H1 (cell line): ENCODE results near the gene SMG9. TPM values are rescaled to one million over a fixed set of nuclear protein-coding genes. Genes with fewer than 3 reads are reported as not detected.

Source experiments
- CTCF ChIA-PET: fragments of 300-600 bp; sonication (Branson Sonifier 250); formaldehyde crosslinking; loops from one replicate; lab custom pipeline; 2021; ENCODE audit not compliant: partially characterized antibody; lab: Charles Lee
- POLR2A ChIA-PET: fragments of 300-600 bp; sonication (Branson Sonifier 250); formaldehyde crosslinking; loops from one replicate; lab custom pipeline; 2021; ENCODE audit warnings: inconsistent platforms; ENCODE audit not compliant: partially characterized antibody; lab: Charles Lee
- DNase-seq, 2 experiments: peaks; one replicate each; pipeline versions ENCODE4 v3.0.0 to v3.0.0-alpha.2; 2010 to 2022; ENCODE audit warnings: low spot score in 2 of 2, low read depth in 1 of 2, mixed read lengths in 1 of 2
- FAIRE-seq: peaks from 2 replicates; lab custom pipeline; 2011; peaks lifted over from hg19 to GRCh38; lab: Jason Lieb, UNC
- H2AFZ ChIP-seq: 2 replicates; pipeline ENCODE4 v1.8.1; 2012; ENCODE audit warnings: low read length, inconsistent platforms
- H2AK5ac ChIP-seq: 2 replicates; pipeline ENCODE4 v1.6.1; 2013; ENCODE audit warnings: low read depth, low read length
- H2BK120ac ChIP-seq: replicated peaks from 2 replicates; pipeline ENCODE3; 2013; ENCODE audit warnings: low read depth, low read length, inconsistent platforms
- H2BK12ac ChIP-seq: 2 replicates; pipeline ENCODE4 v1.6.1; 2013; ENCODE audit warnings: low read depth, low read length
- H2BK15ac ChIP-seq: 2 replicates; pipeline ENCODE4 v1.6.1; 2013; ENCODE audit warnings: low read length
- H2BK20ac ChIP-seq: 2 replicates; pipeline ENCODE4 v1.6.1; 2013; ENCODE audit warnings: low read length
- H2BK5ac ChIP-seq: 2 replicates; pipeline ENCODE4 v1.6.1; 2013; ENCODE audit warnings: low read depth, low read length
- H3K14ac ChIP-seq: 2 replicates; pipeline ENCODE4 v1.6.1; 2013; ENCODE audit warnings: inconsistent platforms; ENCODE audit not compliant: insufficient read length
- H3K18ac ChIP-seq: 2 replicates; pipeline ENCODE4 v1.6.1; 2013; ENCODE audit warnings: low read length; ENCODE audit errors: extremely low read depth
- H3K23ac ChIP-seq: 2 replicates; pipeline ENCODE4 v1.6.1; 2013; ENCODE audit warnings: inconsistent platforms; ENCODE audit not compliant: insufficient read length
- H3K23me2 ChIP-seq: 2 replicates; pipeline ENCODE4 v1.6.1; 2013; ENCODE audit warnings: low read depth, low read length
- H3K27ac ChIP-seq: 2 replicates; pipeline ENCODE4 v1.6.1; 2011; ENCODE audit warnings: low read depth, low read length, inconsistent platforms
- H3K27me3 ChIP-seq, 4 experiments: replicated peaks in 1 of 4; 1 replicate in 1 of 4; 2 replicates in 3 of 4; pipeline versions ENCODE4 v1.6.1 to v1.8.1; 2011 to 2013; ENCODE audit warnings: low read length in 3 of 4, mild to moderate bottlenecking in 3 of 4, inconsistent platforms in 2 of 4, mixed read lengths in 2 of 4, moderate library complexity in 1 of 4; ENCODE audit not compliant: control insufficient read depth in 3 of 4, insufficient read depth in 3 of 4; ENCODE audit errors: extremely low read depth in 1 of 4
- H3K36me3 ChIP-seq, 4 experiments: 2 replicates each; pipeline versions ENCODE4 v1.6.1 to v1.8.1; 2011 to 2013; ENCODE audit warnings: mild to moderate bottlenecking in 4 of 4, low read length in 3 of 4, moderate library complexity in 2 of 4, control low read depth in 1 of 4, inconsistent platforms in 1 of 4; ENCODE audit not compliant: insufficient read depth in 4 of 4, control insufficient read depth in 2 of 4
- H3K4ac ChIP-seq: replicated peaks from 2 replicates; pipeline ENCODE3; 2013; ENCODE audit warnings: low read length, low read depth, mixed read lengths, inconsistent platforms; ENCODE audit not compliant: insufficient read length
- H3K4me1 ChIP-seq, 4 experiments: replicated peaks in 1 of 4; 1 replicate in 1 of 4; 2 replicates in 3 of 4; pipeline versions ENCODE4 v1.6.1 to v1.8.1; 2011 to 2013; ENCODE audit warnings: low read length in 3 of 4, inconsistent platforms in 2 of 4, mixed read lengths in 1 of 4; ENCODE audit not compliant: insufficient read depth in 4 of 4, control insufficient read depth in 3 of 4
- H3K4me2 ChIP-seq, 2 experiments: 2 replicates each; pipeline versions ENCODE4 v1.6.1 to v1.8.1; 2011 to 2013; ENCODE audit warnings: low read depth in 2 of 2, low read length in 2 of 2, control low read depth in 1 of 2, inconsistent platforms in 1 of 2, mild to moderate bottlenecking in 1 of 2; ENCODE audit not compliant: insufficient read depth in 1 of 2
- H3K4me3 ChIP-seq, 4 experiments: fragments of 200-600, 300-600 bp in 1 of 4; sonication (generic), shearing (Covaris generic), sonication (Bioruptor Twin) in 1 of 4; 2 replicates each; pipeline versions ENCODE4 v1.5.1 to v1.8.1; 2011 to 2016; ENCODE audit warnings: low read length in 4 of 4, low read depth in 3 of 4, control low read depth in 2 of 4, inconsistent platforms in 2 of 4, mild to moderate bottlenecking in 2 of 4, mixed read lengths in 1 of 4, moderate library complexity in 1 of 4; ENCODE audit not compliant: insufficient read depth in 2 of 4; ENCODE audit errors: extremely low read depth in 1 of 4
- H3K56ac ChIP-seq: replicated peaks from 2 replicates; pipeline ENCODE3; 2013; ENCODE audit warnings: low read depth, mild to moderate bottlenecking, mixed read lengths, low read length, inconsistent platforms; ENCODE audit not compliant: insufficient read length
- H3K79me1 ChIP-seq: 2 replicates; pipeline ENCODE4 v1.6.1; 2013; ENCODE audit warnings: low read depth, low read length, control low read depth
- H3K79me2 ChIP-seq, 2 experiments: 2 replicates each; pipeline versions ENCODE4 v1.6.1 to v1.8.1; 2012 to 2013; ENCODE audit warnings: low read length in 2 of 2, mild to moderate bottlenecking in 2 of 2, inconsistent platforms in 1 of 2; ENCODE audit not compliant: insufficient read depth in 2 of 2, control insufficient read depth in 1 of 2
- H3K9ac ChIP-seq, 4 experiments: replicated peaks in 1 of 4; 1 replicate in 1 of 4; 2 replicates in 3 of 4; pipeline versions ENCODE4 v1.6.1 to v1.8.1; 2011 to 2013; ENCODE audit warnings: low read depth in 3 of 4, low read length in 3 of 4, control low read depth in 2 of 4, mild to moderate bottlenecking in 2 of 4, moderate library complexity in 2 of 4, inconsistent platforms in 1 of 4; ENCODE audit errors: extremely low read depth in 1 of 4
- H3K9me3 ChIP-seq, 2 experiments: 2 replicates each; pipeline versions ENCODE4 v1.6.1 to v1.8.1; 2012 to 2013; ENCODE audit warnings: mild to moderate bottlenecking in 2 of 2, moderate library complexity in 2 of 2, control low read depth in 1 of 2, inconsistent platforms in 1 of 2, low read depth in 1 of 2, low read length in 1 of 2, mixed read lengths in 1 of 2; ENCODE audit not compliant: insufficient read depth in 2 of 2
- H4K20me1 ChIP-seq, 2 experiments: replicated peaks in 1 of 2; 2 replicates each; pipeline versions ENCODE3 to v1.8.1; 2011 to 2013; ENCODE audit warnings: inconsistent platforms in 2 of 2, low read length in 2 of 2, mild to moderate bottlenecking in 1 of 2; ENCODE audit not compliant: insufficient read depth in 2 of 2, control insufficient read depth in 1 of 2
- H4K5ac ChIP-seq: 2 replicates; pipeline ENCODE4 v1.6.1; 2013; ENCODE audit warnings: low read length, low read depth, mixed read lengths, inconsistent platforms; ENCODE audit not compliant: insufficient read length
- H4K8ac ChIP-seq: 2 replicates; pipeline ENCODE4 v1.8.0; 2013; ENCODE audit warnings: mild to moderate bottlenecking, moderate library complexity, low read length, inconsistent platforms; ENCODE audit not compliant: insufficient read depth; ENCODE audit errors: extremely low read depth
- H4K91ac ChIP-seq: replicated peaks from 2 replicates; pipeline ENCODE3; 2013; ENCODE audit warnings: low read length, mixed read lengths, inconsistent platforms; ENCODE audit not compliant: insufficient read length
- BACH1 ChIP-seq: IDR thresholded peaks from 2 replicates; pipeline ENCODE4 v1.6.1; 2012; ENCODE audit warnings: low read length, improper control_type of control experiment
- CTBP2 ChIP-seq: IDR thresholded peaks from 2 replicates; pipeline ENCODE4 v1.7.0; 2011; ENCODE audit warnings: borderline replicate concordance, mild to moderate bottlenecking, moderate library complexity, mixed read lengths, low read length; ENCODE audit not compliant: insufficient read depth, insufficient read length
- CTCF ChIP-seq, 3 experiments: IDR thresholded peaks; 1 replicate in 2 of 3; 2 replicates in 1 of 3; pipeline versions ENCODE4 v1.5.1 to v1.6.1; 2011; ENCODE audit warnings: low read length in 3 of 3, mild to moderate bottlenecking in 3 of 3, inconsistent platforms in 2 of 3, low read depth in 1 of 3, moderate library complexity in 1 of 3; ENCODE audit not compliant: insufficient read depth in 1 of 3; ENCODE audit errors: control extremely low read depth in 1 of 3
- E2F6 ChIP-seq: IDR thresholded peaks from 2 replicates; pipeline ENCODE4 v1.6.1; 2012; ENCODE audit warnings: inconsistent platforms
- EP300 ChIP-seq, 2 experiments: IDR thresholded peaks; 1 replicate in 1 of 2; 2 replicates in 1 of 2; pipeline ENCODE4 v1.6.1; 2011 to 2012; ENCODE audit warnings: low read depth in 2 of 2, low read length in 2 of 2, mild to moderate bottlenecking in 2 of 2, borderline replicate concordance in 1 of 2, inconsistent platforms in 1 of 2, moderate library complexity in 1 of 2
- EZH2 ChIP-seq: fragments of 200-600 bp; sonication (generic); IDR thresholded peaks from 2 replicates; pipeline ENCODE4 v1.7.1; 2012; ENCODE audit warnings: low read depth, mild to moderate bottlenecking, moderate library complexity, low read length, inconsistent platforms; ENCODE audit not compliant: severe bottlenecking
- RNF2 ChIP-seq: fragments of 200-900, 300-1000 bp; sonication (generic); IDR thresholded peaks from 2 replicates; pipeline ENCODE4 v1.7.1; 2016; ENCODE audit warnings: borderline replicate concordance, low read depth, mild to moderate bottlenecking, antibody characterized with exemption, low read length; ENCODE audit not compliant: poor library complexity, severe bottlenecking; ENCODE audit errors: missing control alignments
- WGBS, 2 experiments: shearing (Covaris generic) in 1 of 2; methylation state at CpG; one replicate each; pipeline versions ENCODE4 v1.1.6 to v1.1.7; 2013 to 2015; ENCODE audit warnings: low lambda C conversion rate in 2 of 2, mixed read lengths in 2 of 2, inconsistent platforms in 1 of 2, low coverage in 1 of 2, missing lambda C conversion rate in 1 of 2; ENCODE audit not compliant: insufficient replicate concordance in 2 of 2, insufficient coverage in 1 of 2, insufficient read length in 1 of 2; ENCODE audit errors: extremely low coverage in 1 of 2, missing lambda C conversion rate in 1 of 2; 5-methylcytosine and 5-hydroxymethylcytosine counted together
- polyA plus RNA-seq, 7 experiments: library from polyadenylated mRNA; depleted of rRNA in 3 of 7; stranded (reverse) in 5 of 7; unstranded in 2 of 7; fragments of >200 nt in 5 of 7; fragments of 200-250 nt in 2 of 7; gene quantifications; 1 replicate in 5 of 7; 2 replicates in 1 of 7; 4 replicates in 1 of 7; pipeline versions ENCODE4 v1.2.1 to v1.2.3, GENCODE V29; 2011 to 2013; ENCODE audit warnings: missing spikeins in 2 of 7, mixed read lengths in 2 of 7
- total RNA-seq: library from RNA; stranded (reverse); fragmentation: NEBNext Ultra II Directional; extraction: Animal tissue kit (Norgen Biotek cat#: 25700); gene quantifications from 2 replicates; pipeline ENCODE4 v1.2.1, GENCODE V29; 2021

The SMG9 gene
- total and polyA plus RNA-seq, 2 of the 8 experiments (the other 6 are each of a cell fraction or from before 2014, with no cell fraction given), result 20.4 to 28.7 TPM

- H3K36me3 ChIP-seq, result peaks cover 16 to 44% (median 38%) of the 10 kb centered on the region in 4 experiments
- H2BK5ac ChIP-seq, result no peak overlapping the region
- H3K27me3 ChIP-seq, result no peaks in the 10 kb centered on the region
- H3K4me3 ChIP-seq, result no peak overlapping the region
- H4K8ac ChIP-seq, result no peak overlapping the region
- WGBS, 2 experiments, result 90% methylated on average over 16 of the region's 16 CpGs; no CpG with 5 or more reads in 1 of the 2 experiments
- H3K79me2 ChIP-seq, result no peaks in the 10 kb centered on the region
- no peak overlapping the region for H3K4ac ChIP-seq
- FAIRE-seq (no peak), DNase-seq (no peak)
- no peak overlapping the region for H2AK5ac ChIP-seq
- POLR2A ChIA-PET, result interaction anchor here (1.6 kb wide), 1 partner anchor 11 kb away, joined by 5 read pairs; no protein-coding TSS in a partner anchor
- no peak overlapping the region for H3K27ac ChIP-seq
- H3K4me1 ChIP-seq, result no peaks in the 10 kb centered on the region
- no peak overlapping the region for H2BK12ac ChIP-seq
- H3K56ac ChIP-seq, result no peak overlapping the region
- H3K9me3 ChIP-seq, result no peaks in the 10 kb centered on the region
- no peak overlapping the region for H3K9ac ChIP-seq
- H3K23me2 ChIP-seq, result no peaks in the 10 kb centered on the region
- H3K23ac ChIP-seq, result no peak overlapping the region
- H2AFZ ChIP-seq, result no peak overlapping the region
- H2BK20ac ChIP-seq, result no peak overlapping the region
- H2BK15ac ChIP-seq, result no peak overlapping the region
- no peaks in the 10 kb centered on the region for H3K79me1 ChIP-seq
- H3K18ac ChIP-seq, result no peak overlapping the region
- H4K5ac ChIP-seq, result no peak overlapping the region
- no peak overlapping the region for H3K4me2 ChIP-seq
- CTCF ChIA-PET, result interaction anchor here (0.6 to 2.1 kb wide), 5 partner anchors 7 to 159 kb away, joined by 3 to 8 read pairs (median 5); no protein-coding TSS in a partner anchor
- peaks cover 0 to 2% of the 10 kb centered on the region in 2 experiments for H4K20me1 ChIP-seq
- H3K14ac ChIP-seq, result no peak overlapping the region
- no peak overlapping the region for H4K91ac ChIP-seq
- no peak overlapping the region for H2BK120ac ChIP-seq
- TF ChIP-seq EP300 (IDR thresholded peaks at IDR 0.05; ENCODE audit: borderline replicate concordance in 1 of 2, low read depth in 2 of 2, low read length in 2 of 2), result no peak
- TF ChIP-seq E2F6, result no peak
- TF ChIP-seq CTBP2, result no peak
- no peak for TF ChIP-seq EZH2
- no peak for TF ChIP-seq RNF2
- no peak for TF ChIP-seq BACH1
- no peak for TF ChIP-seq CTCF (IDR thresholded peaks at IDR 0.05; ENCODE audit: control extremely low read depth in 1 of 3, insufficient read depth in 1 of 3, low read depth in 1 of 3, low read length in 3 of 3)
Measured at GRCh38 chr19:43739439-43740235, 15.1 kb downstream of the SMG9 start.
